Liver (tissue), 9 donors: ENCODE results near the gene PHLDA2. TPM values are rescaled to one million over a fixed set of nuclear protein-coding genes. Genes with fewer than 3 reads are reported as not detected.
A peak's percentile ranks its signal among the peaks of the same experiment; 100 is the strongest.

Source experiments
- DNase-seq: peaks from one replicate; pipeline ENCODE4 v3.0.0-alpha.2; 2017; ENCODE audit warnings: low spot score
- H3K27ac ChIP-seq, 2 donors: one replicate each; pipeline ENCODE4 v1.7.0; 2013; ENCODE audit warnings: inconsistent platforms in 2 of 2, low read length in 2 of 2, control low read depth in 1 of 2, low read depth in 1 of 2, mild to moderate bottlenecking in 1 of 2
- H3K27me3 ChIP-seq, 4 donors: one replicate each; pipeline versions ENCODE4 v1.6.1 to v1.7.0; 2013; ENCODE audit warnings: low read length in 3 of 4, inconsistent platforms in 1 of 4, mild to moderate bottlenecking in 1 of 4, moderate library complexity in 1 of 4; ENCODE audit not compliant: control insufficient read depth in 4 of 4, insufficient read depth in 4 of 4
- H3K36me3 ChIP-seq, 4 donors: one replicate each; pipeline versions ENCODE4 v1.6.1 to v1.7.0; 2013; ENCODE audit warnings: low read length in 3 of 4, mild to moderate bottlenecking in 3 of 4, low read depth in 1 of 4, moderate library complexity in 1 of 4; ENCODE audit not compliant: control insufficient read depth in 4 of 4, insufficient read depth in 3 of 4
- H3K4me1 ChIP-seq, 4 donors: one replicate each; pipeline versions ENCODE4 v1.6.1 to v1.7.0; 2013; ENCODE audit warnings: low read length in 3 of 4, mild to moderate bottlenecking in 3 of 4, moderate library complexity in 1 of 4; ENCODE audit not compliant: control insufficient read depth in 4 of 4, insufficient read depth in 4 of 4
- H3K4me3 ChIP-seq, 3 donors: one replicate each; pipeline versions ENCODE4 v1.6.1 to v1.7.0; 2013; ENCODE audit warnings: low read length in 3 of 3, control low read depth in 1 of 3, low read depth in 1 of 3, mild to moderate bottlenecking in 1 of 3
- H3K9ac ChIP-seq, 2 donors: one replicate each; pipeline ENCODE4 v1.7.0; 2013; ENCODE audit warnings: low read length in 2 of 2, mild to moderate bottlenecking in 2 of 2, moderate library complexity in 2 of 2, control low read depth in 1 of 2, low read depth in 1 of 2
- H3K9me3 ChIP-seq, 4 donors: one replicate each; pipeline versions ENCODE4 v1.6.1 to v1.7.0; 2013; ENCODE audit warnings: low read length in 3 of 4; ENCODE audit not compliant: control insufficient read depth in 4 of 4
- ATF3 ChIP-seq: IDR thresholded peaks from 2 replicates; pipeline ENCODE4 v1.6.1; 2016; ENCODE audit warnings: antibody characterized with exemption
- CTCF ChIP-seq: fragments of 150-350 bp; IDR thresholded peaks from 2 replicates; pipeline ENCODE4 v1.5.1; 2017; ENCODE audit warnings: improper control_type of control experiment, low read depth, low read length; ENCODE audit not compliant: missing input control
- EGR1 ChIP-seq, 2 donors: IDR thresholded peaks; 2 replicates each; pipeline ENCODE4 v1.6.1; 2016 to 2018; ENCODE audit warnings: antibody characterized with exemption in 2 of 2, low read depth in 2 of 2
- FOXA1 ChIP-seq: IDR thresholded peaks from 2 replicates; pipeline ENCODE4 v1.6.1; 2016; ENCODE audit warnings: antibody characterized with exemption
- GABPA ChIP-seq, 2 donors: IDR thresholded peaks in 1 of 2; conservative IDR thresholded peaks in 1 of 2; 2 replicates each; pipeline ENCODE4 v1.6.1; 2016; ENCODE audit warnings: antibody characterized with exemption in 2 of 2, mild to moderate bottlenecking in 1 of 2, moderate library complexity in 1 of 2
- HNF4A ChIP-seq, 2 donors: conservative IDR thresholded peaks; 2 replicates each; pipeline ENCODE4 v1.6.1; 2016; ENCODE audit warnings: antibody characterized with exemption in 2 of 2, mild to moderate bottlenecking in 2 of 2
- HNF4G ChIP-seq: IDR thresholded peaks from 2 replicates; pipeline ENCODE4 v1.6.1; 2016; ENCODE audit warnings: antibody characterized with exemption
- JUND ChIP-seq, 2 donors: IDR thresholded peaks; 2 replicates each; pipeline ENCODE4 v1.6.1; 2016; ENCODE audit warnings: antibody characterized with exemption in 2 of 2
- NR2F2 ChIP-seq: IDR thresholded peaks from 2 replicates; pipeline ENCODE4 v1.6.1; 2016; ENCODE audit warnings: antibody characterized with exemption
- RAD21 ChIP-seq, 2 donors: IDR thresholded peaks; 2 replicates each; pipeline ENCODE4 v1.6.1; 2016; ENCODE audit warnings: antibody characterized with exemption in 2 of 2, mild to moderate bottlenecking in 2 of 2
- RXRA ChIP-seq, 2 donors: IDR thresholded peaks; 2 replicates each; pipeline ENCODE4 v1.6.1; 2017 to 2018; ENCODE audit warnings: antibody characterized with exemption in 2 of 2, mild to moderate bottlenecking in 1 of 2
- SP1 ChIP-seq: IDR thresholded peaks from 2 replicates; pipeline ENCODE4 v1.6.1; 2018; ENCODE audit warnings: antibody characterized with exemption, mild to moderate bottlenecking
- TAF1 ChIP-seq: conservative IDR thresholded peaks from 2 replicates; pipeline ENCODE4 v1.6.1; 2016; ENCODE audit warnings: antibody characterized with exemption, mild to moderate bottlenecking
- YY1 ChIP-seq: IDR thresholded peaks from 2 replicates; pipeline ENCODE4 v1.6.1; 2016; ENCODE audit warnings: antibody characterized with exemption, mild to moderate bottlenecking
- WGBS: extraction: QIAGEN DNeasy Blood & Tissue Kit; methylation state at CpG from one replicate; pipeline ENCODE4 v1.1.7; 2013; 5-methylcytosine and 5-hydroxymethylcytosine counted together
- polyA plus RNA-seq, 2 donors: library from polyadenylated mRNA; stranded (reverse) in 1 of 2; unstranded in 1 of 2; fragments of 200-250 nt in 1 of 2; fragments of >200 nt in 1 of 2; fragmentation: Nextera tagmentation in 1 of 2; extraction: Ambion mirVana in 1 of 2; gene quantifications; one replicate each; pipeline versions ENCODE4 v1.2.1 to v1.2.3, GENCODE V29; 2013 to 2015
- total RNA-seq, 2 donors: library from RNA; depleted of rRNA; stranded (reverse); fragments of >200 nt; gene quantifications; one replicate each; pipeline ENCODE4 v1.2.3, GENCODE V29; 2014
- TF ChIP-seq, protein P1 (sequence below): IDR thresholded peaks from 2 replicates; pipeline ENCODE4 v1.6.1; 2016; ENCODE audit warnings: antibody characterized with exemption
- TF ChIP-seq, protein P2 (sequence below): IDR thresholded peaks from 2 replicates; pipeline ENCODE4 v1.6.1; 2016; ENCODE audit warnings: antibody characterized with exemption
- donor health status: healthy.
- donor health status: healthy.
- donor health status: healthy.
- donor health status: healthy.
- donor health status: healthy.

PHLDA2 gene
- total and polyA plus RNA-seq, 4 donors, result 0.23 to 1.4 (median 0.99) TPM; not detected in 1

- TF ChIP-seq CTCF, result no peak
These were observed 39.6 kb downstream of the PHLDA2 start (continued) for GRCh38 chr11:2889362-2890273.

DNA sequence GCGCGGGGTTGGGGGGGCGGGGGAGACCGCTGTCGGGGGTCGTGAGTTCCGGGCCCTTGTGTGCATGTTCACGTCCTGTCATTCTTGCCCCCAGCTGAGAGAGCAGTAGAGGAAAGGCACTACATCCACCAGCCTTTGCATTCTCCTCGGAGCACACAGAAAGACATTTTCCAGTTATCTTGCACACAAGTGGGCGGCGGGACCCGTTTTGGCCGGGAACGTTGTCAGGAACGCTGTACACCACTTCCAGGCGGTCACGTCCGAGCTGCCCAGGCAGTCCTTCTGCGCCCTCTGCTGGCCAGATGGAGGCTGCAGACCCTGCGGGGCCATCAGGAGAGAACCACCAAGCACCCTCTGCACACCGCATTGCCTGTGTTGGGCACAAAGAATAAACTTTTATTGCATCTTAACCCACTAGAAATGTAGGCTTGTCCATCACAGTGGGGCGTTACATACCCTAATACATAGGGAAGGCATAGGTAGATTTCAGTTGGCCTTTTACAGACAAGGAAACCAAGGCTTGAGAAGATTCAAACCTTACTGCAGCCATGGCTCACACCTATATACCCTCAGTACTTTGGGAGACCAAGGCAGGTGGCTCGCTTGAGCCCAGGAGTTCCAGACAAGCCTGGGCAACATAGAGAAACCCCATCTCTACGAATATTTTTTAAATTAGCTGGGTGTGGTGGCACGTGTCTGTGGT lies 40.8 kb downstream of the PHLDA2 start:
- DNase-seq, result peak; percentile 92
- Histone ChIP-seq H3K9me3 (no peaks in the 10 kb centered on the region), H3K36me3 (no peaks in the 10 kb centered on the region), H3K9ac (no peak overlapping the region), H3K27me3 (no peaks in the 10 kb centered on the region), H3K4me3 (no peak overlapping the region), H3K27ac (no peak overlapping the region), H3K4me1 (peaks cover 12 to 30% (median 22%) of the 10 kb centered on the region in 4 donors)
- TF ChIP-seq RXRA (IDR thresholded peaks at IDR 0.05), result no peak
- no peak for TF ChIP-seq EGR1 (IDR thresholded peaks at IDR 0.05; ENCODE audit: low read depth in 2 of 2)
- TF ChIP-seq ATF3, result no peak
- TF ChIP-seq, protein P1, sequence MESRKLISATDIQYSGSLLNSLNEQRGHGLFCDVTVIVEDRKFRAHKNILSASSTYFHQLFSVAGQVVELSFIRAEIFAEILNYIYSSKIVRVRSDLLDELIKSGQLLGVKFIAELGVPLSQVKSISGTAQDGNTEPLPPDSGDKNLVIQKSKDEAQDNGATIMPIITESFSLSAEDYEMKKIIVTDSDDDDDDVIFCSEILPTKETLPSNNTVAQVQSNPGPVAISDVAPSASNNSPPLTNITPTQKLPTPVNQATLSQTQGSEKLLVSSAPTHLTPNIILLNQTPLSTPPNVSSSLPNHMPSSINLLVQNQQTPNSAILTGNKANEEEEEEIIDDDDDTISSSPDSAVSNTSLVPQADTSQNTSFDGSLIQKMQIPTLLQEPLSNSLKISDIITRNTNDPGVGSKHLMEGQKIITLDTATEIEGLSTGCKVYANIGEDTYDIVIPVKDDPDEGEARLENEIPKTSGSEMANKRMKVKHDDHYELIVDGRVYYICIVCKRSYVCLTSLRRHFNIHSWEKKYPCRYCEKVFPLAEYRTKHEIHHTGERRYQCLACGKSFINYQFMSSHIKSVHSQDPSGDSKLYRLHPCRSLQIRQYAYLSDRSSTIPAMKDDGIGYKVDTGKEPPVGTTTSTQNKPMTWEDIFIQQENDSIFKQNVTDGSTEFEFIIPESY, result no peak
- no peak for TF ChIP-seq SP1
- TF ChIP-seq CTCF, result peak; percentile 94
- TF ChIP-seq TAF1, result no peak
- TF ChIP-seq GABPA (IDR thresholded peaks at IDR 0.05 in 1 of 2, conservative IDR thresholded peaks at IDR 0.05 in 1 of 2), result no peak
- peak; percentile 95 to 98 for TF ChIP-seq RAD21 (IDR thresholded peaks at IDR 0.05)
- no peak for TF ChIP-seq NR2F2
- TF ChIP-seq HNF4A (conservative IDR thresholded peaks at IDR 0.05), result no peak
- no peak for TF ChIP-seq FOXA1
- no peak for TF ChIP-seq HNF4G
- no peak for TF ChIP-seq YY1
- TF ChIP-seq, protein P2, sequence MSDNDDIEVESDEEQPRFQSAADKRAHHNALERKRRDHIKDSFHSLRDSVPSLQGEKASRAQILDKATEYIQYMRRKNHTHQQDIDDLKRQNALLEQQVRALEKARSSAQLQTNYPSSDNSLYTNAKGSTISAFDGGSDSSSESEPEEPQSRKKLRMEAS, result no peak
- no peak for TF ChIP-seq JUND (IDR thresholded peaks at IDR 0.05)
- WGBS, result 34% methylated on average over 25 of the region's 25 CpGs
